Measurements from ENCODE around the gene OR2T1.
"Not testable (repeated sequence)": the region's sequence is repeated elsewhere in the genome, so short reads cannot be mapped to it uniquely, and the experiment has no call there.

DNA sequence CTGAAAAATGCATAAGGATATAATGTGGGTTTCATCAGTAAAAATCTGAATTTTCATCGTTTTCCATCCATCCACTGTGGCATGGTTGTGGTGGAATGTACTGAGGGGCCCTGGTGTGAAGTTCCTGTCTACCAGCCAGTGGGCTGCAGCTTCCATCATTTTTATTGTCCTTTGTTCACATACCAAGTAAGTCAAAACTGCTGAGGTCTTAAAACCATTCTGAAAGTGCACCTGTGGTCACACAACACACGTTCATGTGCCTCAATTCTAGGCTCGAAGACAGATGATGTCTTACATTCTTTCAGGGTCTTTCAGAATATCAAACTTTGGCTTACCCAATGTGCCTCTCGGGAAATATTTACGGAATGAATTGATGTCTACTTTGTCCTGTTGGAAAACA, 36.4 kb downstream of the OR2T1 start:
- TF ChIP-seq, protein P1, sequence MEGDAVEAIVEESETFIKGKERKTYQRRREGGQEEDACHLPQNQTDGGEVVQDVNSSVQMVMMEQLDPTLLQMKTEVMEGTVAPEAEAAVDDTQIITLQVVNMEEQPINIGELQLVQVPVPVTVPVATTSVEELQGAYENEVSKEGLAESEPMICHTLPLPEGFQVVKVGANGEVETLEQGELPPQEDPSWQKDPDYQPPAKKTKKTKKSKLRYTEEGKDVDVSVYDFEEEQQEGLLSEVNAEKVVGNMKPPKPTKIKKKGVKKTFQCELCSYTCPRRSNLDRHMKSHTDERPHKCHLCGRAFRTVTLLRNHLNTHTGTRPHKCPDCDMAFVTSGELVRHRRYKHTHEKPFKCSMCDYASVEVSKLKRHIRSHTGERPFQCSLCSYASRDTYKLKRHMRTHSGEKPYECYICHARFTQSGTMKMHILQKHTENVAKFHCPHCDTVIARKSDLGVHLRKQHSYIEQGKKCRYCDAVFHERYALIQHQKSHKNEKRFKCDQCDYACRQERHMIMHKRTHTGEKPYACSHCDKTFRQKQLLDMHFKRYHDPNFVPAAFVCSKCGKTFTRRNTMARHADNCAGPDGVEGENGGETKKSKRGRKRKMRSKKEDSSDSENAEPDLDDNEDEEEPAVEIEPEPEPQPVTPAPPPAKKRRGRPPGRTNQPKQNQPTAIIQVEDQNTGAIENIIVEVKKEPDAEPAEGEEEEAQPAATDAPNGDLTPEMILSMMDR (IDR thresholded peaks at IDR 0.05) = not testable (repeated sequence)
- TF ChIP-seq, protein P2, sequence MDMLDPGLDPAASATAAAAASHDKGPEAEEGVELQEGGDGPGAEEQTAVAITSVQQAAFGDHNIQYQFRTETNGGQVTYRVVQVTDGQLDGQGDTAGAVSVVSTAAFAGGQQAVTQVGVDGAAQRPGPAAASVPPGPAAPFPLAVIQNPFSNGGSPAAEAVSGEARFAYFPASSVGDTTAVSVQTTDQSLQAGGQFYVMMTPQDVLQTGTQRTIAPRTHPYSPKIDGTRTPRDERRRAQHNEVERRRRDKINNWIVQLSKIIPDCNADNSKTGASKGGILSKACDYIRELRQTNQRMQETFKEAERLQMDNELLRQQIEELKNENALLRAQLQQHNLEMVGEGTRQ (IDR thresholded peaks at IDR 0.05; ENCODE audit: borderline replicate concordance, low read depth, low read length) = not testable (repeated sequence)
- not testable (repeated sequence) for TF ChIP-seq NFIC (IDR thresholded peaks at IDR 0.05; ENCODE audit: borderline replicate concordance); FOXJ3 (CRISPR knock-in tag; IDR thresholded peaks at IDR 0.05)
